ENCODE data around the gene OGFR. TPM values are rescaled to one million over a fixed set of nuclear protein-coding genes. Genes with fewer than 3 reads are reported as not detected.

The OGFR gene
- polyA plus RNA-seq, 3 donors, result 47.8 to 114 (median 79.3) TPM

DNA sequence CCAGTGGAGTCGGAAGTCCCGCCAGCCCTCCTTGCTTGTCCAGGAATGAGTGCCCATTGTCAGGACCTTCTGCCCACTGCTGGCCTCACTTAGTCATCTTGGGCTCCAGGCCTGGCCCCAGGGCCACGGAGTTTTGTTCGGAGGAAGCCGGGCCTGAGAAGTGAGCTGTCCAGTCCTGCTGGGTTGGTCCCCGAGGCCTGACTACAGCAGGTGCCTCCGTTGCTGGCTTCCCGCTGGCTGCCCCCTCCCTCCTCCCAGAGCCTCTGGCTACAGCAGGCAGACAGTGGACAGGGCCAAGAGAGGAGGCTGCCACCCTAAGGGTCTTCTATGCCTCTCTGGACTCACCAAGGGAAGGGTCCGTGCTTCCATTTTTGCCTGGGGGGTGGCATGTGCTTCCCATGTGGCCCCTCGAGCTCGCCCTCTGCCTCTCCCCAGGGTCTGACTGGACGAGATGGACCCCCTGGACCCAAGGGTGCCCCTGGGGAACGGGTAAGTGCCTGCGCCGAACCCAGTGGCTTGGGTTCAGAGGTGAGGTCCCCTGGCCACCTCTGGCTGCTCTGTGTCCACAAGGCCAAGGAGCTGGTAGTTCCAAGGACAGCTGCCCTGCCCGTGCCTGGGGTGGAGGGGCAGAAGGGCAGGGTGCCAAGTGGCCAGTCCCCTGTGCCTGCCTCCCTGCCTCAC lies 15.0 kb downstream of the OGFR start:
- peaks cover 17% of the 10 kb centered on the region for H3K4me1 Mint-ChIP-seq
- H4K20me1 ChIP-seq (ENCODE audit: insufficient read depth, low read length), result peaks cover 27% of the 10 kb centered on the region
- WGBS (ENCODE audit: insufficient coverage), result 83% methylated on average over 11 of the region's 16 CpGs
- H3K27ac ChIP-seq (ENCODE audit: low read depth in 1 of 2, low read length in 2 of 2), result no peak overlapping the region
- no peak overlapping the region for H3K9ac ChIP-seq (ENCODE audit: insufficient read depth, low read length, poor library complexity, severe bottlenecking)
- no peaks in the 10 kb centered on the region for H3K36me3 Mint-ChIP-seq
- H3K79me2 ChIP-seq (ENCODE audit: insufficient read depth, low read length), result no peaks in the 10 kb centered on the region
- peaks cover 0 to 16% (median 0%) of the 10 kb centered on the region in 7 donors for H3K9me3 Mint-ChIP-seq
- peaks cover 20 to 36% of the 10 kb centered on the region in 2 donors for H3K4me1 ChIP-seq (ENCODE audit: control insufficient read depth in 1 of 2, insufficient read depth in 2 of 2, low read length in 2 of 2)
- DNase-seq, result no peak
- no peak overlapping the region for H3K4me2 ChIP-seq (replicated peaks; ENCODE audit: extremely low read depth, low read length, poor library complexity, severe bottlenecking)
- H3K4me3 Mint-ChIP-seq, result peak overlapping the region in 1 of 2 donors; percentile 30
- peaks cover 43 to 58% (median 47%) of the 10 kb centered on the region in 3 donors for H3K27me3 Mint-ChIP-seq (ENCODE audit: low read depth in 3 of 3)
- H3K27me3 ChIP-seq (ENCODE audit: control insufficient read depth in 2 of 2, insufficient read depth in 2 of 2, low read length in 2 of 2), result peaks cover 19 to 45% of the 10 kb centered on the region in 2 donors
- H2AFZ ChIP-seq (ENCODE audit: insufficient read depth, low read depth, low read length, poor library complexity, severe bottlenecking), result no peak overlapping the region
- H3K36me3 ChIP-seq (replicated peaks in 1 of 2; ENCODE audit: control insufficient read depth in 1 of 2, insufficient read depth in 2 of 2, low read length in 2 of 2), result no peaks in the 10 kb centered on the region
- no peak overlapping the region for H3K4me3 ChIP-seq (replicated peaks in 1 of 3; ENCODE audit: low read depth in 2 of 3, low read length in 3 of 3)
- H3K9me3 ChIP-seq (replicated peaks in 1 of 2; ENCODE audit: control insufficient read depth in 1 of 2, insufficient read depth in 1 of 2, low read length in 2 of 2), result no peaks in the 10 kb centered on the region
- intact Hi-C loops (cut with micrococcal nuclease), result no loop called here
- TF ChIP-seq CTCF (IDR thresholded peaks at IDR 0.05), result no peak
- no peak overlapping the region for H3K27ac Mint-ChIP-seq

DNA sequence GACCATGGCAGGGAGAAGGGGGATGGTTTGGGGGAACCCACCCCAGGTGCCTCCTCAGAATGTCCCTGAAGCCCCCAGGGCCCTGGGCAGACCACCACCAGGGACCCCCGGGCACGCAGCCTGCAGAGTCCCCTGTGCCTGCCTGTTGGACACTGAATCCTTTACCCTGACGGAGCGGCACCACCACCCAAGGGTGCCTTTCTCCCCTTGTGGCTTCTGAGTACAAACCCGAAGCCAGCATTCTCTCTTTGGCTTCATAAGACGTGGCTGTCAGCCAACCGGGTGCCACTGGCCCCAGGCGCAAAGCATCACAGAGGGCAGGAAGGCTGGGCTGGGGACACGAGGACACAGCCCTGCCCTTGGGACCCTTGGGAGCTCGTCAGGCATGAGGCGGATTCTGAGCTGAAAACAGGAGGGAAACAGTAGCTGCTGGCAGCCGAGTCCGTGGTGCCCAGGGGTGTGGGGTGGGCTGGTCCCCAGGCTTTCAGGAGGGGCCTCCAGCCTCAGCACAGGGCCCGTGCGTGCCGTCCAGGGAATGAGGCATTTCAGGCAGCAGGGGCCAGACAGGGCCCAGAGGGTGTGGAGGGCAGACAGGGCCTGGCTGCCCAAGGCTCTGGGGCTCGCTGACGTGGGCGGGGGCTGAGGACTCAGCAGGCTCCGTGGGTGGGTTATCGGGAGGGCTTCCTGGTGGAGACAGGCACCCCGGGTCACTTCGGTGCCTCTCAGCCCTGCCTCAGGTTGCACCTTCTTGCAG lies 15.8 kb downstream of the OGFR start:
- Mint-ChIP-seq H3K36me3 (no peaks in the 10 kb centered on the region), H3K9me3 (peaks cover 0 to 16% (median 0%) of the 10 kb centered on the region in 7 donors), H3K27ac (no peak overlapping the region), H3K4me3 (no peak overlapping the region), H3K27me3 (ENCODE audit: low read depth in 3 of 3) (peaks cover 36 to 50% (median 41%) of the 10 kb centered on the region in 3 donors), H3K4me1 (peaks cover 13% of the 10 kb centered on the region)
- Histone ChIP-seq H3K27ac (ENCODE audit: low read depth in 1 of 2, low read length in 2 of 2) (no peak overlapping the region), H3K4me1 (ENCODE audit: control insufficient read depth in 1 of 2, insufficient read depth in 2 of 2, low read length in 2 of 2) (peaks cover 22 to 31% of the 10 kb centered on the region in 2 donors), H4K20me1 (ENCODE audit: insufficient read depth, low read length) (peaks cover 19% of the 10 kb centered on the region), H2AFZ (ENCODE audit: insufficient read depth, low read depth, low read length, poor library complexity, severe bottlenecking) (no peak overlapping the region), H3K79me2 (ENCODE audit: insufficient read depth, low read length) (no peaks in the 10 kb centered on the region), H3K9ac (ENCODE audit: insufficient read depth, low read length, poor library complexity, severe bottlenecking) (no peak overlapping the region), H3K4me3 (replicated peaks in 1 of 3; ENCODE audit: low read depth in 2 of 3, low read length in 3 of 3) (no peak overlapping the region), H3K27me3 (ENCODE audit: control insufficient read depth in 2 of 2, insufficient read depth in 2 of 2, low read length in 2 of 2) (peaks cover 19 to 38% of the 10 kb centered on the region in 2 donors), H3K4me2 (replicated peaks; ENCODE audit: extremely low read depth, low read length, poor library complexity, severe bottlenecking) (no peak overlapping the region), H3K9me3 (replicated peaks in 1 of 2; ENCODE audit: control insufficient read depth in 1 of 2, insufficient read depth in 1 of 2, low read length in 2 of 2) (no peaks in the 10 kb centered on the region), H3K36me3 (replicated peaks in 1 of 2; ENCODE audit: control insufficient read depth in 1 of 2, insufficient read depth in 2 of 2, low read length in 2 of 2) (no peaks in the 10 kb centered on the region)
- intact Hi-C loops (cut with micrococcal nuclease), result no loop called here
- no peak for DNase-seq
- 90% methylated on average over 22 of the region's 23 CpGs for WGBS (ENCODE audit: insufficient coverage)
- no peak for TF ChIP-seq CTCF (IDR thresholded peaks at IDR 0.05)
